AG04449 (cell line): ENCODE measurements around the gene ITPRID1.

Experiments used
- CTCF ChIA-PET: fragments of 350-600 bp; formaldehyde crosslinking; extraction: SDS; loops from one replicate; lab custom pipeline; 2021; ENCODE audit warnings: antibody characterized with exemption; lab: Yijun Ruan, JAX
- POLR2A ChIA-PET: fragments of 400-600, 350-600 bp; formaldehyde crosslinking; extraction: SDS; loops from one replicate; lab custom pipeline; 2020; ENCODE audit warnings: antibody characterized with exemption, inconsistent platforms; lab: Yijun Ruan, JAX
- DNase-seq: peaks from one replicate; pipeline ENCODE4 v3.0.0-alpha.2; 2010; ENCODE audit warnings: low read depth, low spot score
- H3K4me3 ChIP-seq: 2 replicates; pipeline ENCODE4 v1.5.1; 2011; ENCODE audit warnings: low read depth, mild to moderate bottlenecking, control low read depth, low read length
- CTCF ChIP-seq: IDR thresholded peaks from one replicate; pipeline ENCODE4 v1.5.1; 2011; ENCODE audit warnings: mild to moderate bottlenecking, moderate library complexity, low read length, control low read depth, inconsistent platforms; ENCODE audit not compliant: insufficient read depth; ENCODE audit errors: missing control alignments

Gene ITPRID1

GRCh38 chr7:31583942-31584341, 70.1 kb downstream of the ITPRID1 start:
- H3K4me3 ChIP-seq: no peak overlapping the region
- ChIA-PET POLR2A (no interaction called here), CTCF (no interaction called here)
- no peak for DNase-seq
- no peak for TF ChIP-seq CTCF

GRCh38 chr7:31595390-31595789, 81.5 kb downstream of the ITPRID1 start:
- no peak overlapping the region for H3K4me3 ChIP-seq
- ChIA-PET CTCF (no interaction called here), POLR2A (no interaction called here)
- TF ChIP-seq CTCF: no peak
- DNase-seq: no peak

GRCh38 chr7:31602041-31602625, 88.2 kb downstream of the ITPRID1 start:
- no peak for DNase-seq
- no peak overlapping the region for H3K4me3 ChIP-seq
- no peak for TF ChIP-seq CTCF
- ChIA-PET POLR2A (no interaction called here), CTCF (no interaction called here)

GRCh38 chr7:31603046-31603445, 89.2 kb downstream of the ITPRID1 start:
- POLR2A ChIA-PET: no interaction called here
- no peak overlapping the region for H3K4me3 ChIP-seq
- no peak for DNase-seq
- no peak for TF ChIP-seq CTCF
- CTCF ChIA-PET: no interaction called here

GRCh38 chr7:31613604-31614003, 99.7 kb downstream of the ITPRID1 start:
- TF ChIP-seq CTCF: no peak
- ChIA-PET CTCF (no interaction called here), POLR2A (no interaction called here)
- DNase-seq: no peak
- H3K4me3 ChIP-seq: no peak overlapping the region

- CTCF ChIA-PET: interaction anchor here (1.0 to 4.2 kb wide), 14 partner anchors 10 to 572 kb away, joined by 3 to 67 read pairs (median 6); no protein-coding TSS in a partner anchor
- no peak for TF ChIP-seq CTCF
- POLR2A ChIA-PET: no interaction called here
- no peak for DNase-seq
- H3K4me3 ChIP-seq: no peak overlapping the region
Observed at GRCh38 chr7:31633467-31633866, 119.6 kb downstream of the ITPRID1 start.
